ENCODE results near the gene NFKBIA.

NFKBIA gene

DNA sequence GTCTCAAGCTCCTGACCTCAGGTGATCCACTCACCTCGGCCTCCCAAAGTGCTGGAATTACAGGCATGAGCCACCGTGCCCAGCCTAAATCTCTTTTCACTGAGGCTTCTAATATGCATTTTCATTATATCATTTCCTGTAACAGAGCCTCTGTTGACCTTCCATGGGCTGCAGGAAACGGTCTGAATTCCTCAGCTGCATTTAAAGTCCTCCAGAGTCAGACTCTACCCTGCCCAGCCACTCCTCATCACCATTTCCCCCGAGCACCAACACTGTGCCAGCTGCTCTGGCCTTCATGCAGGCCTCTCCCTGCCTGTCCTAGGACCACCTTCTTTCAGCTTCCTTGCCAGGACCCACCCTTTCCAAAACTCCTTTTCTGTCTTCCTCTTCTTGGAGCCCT is 9.8 kb upstream of the NFKBIA start:
- Histone ChIP-seq H3K27ac (no peak overlapping the region), H3K4me3 (no peak overlapping the region), H3K36me3 (ENCODE audit: insufficient read depth, low read length) (no peaks in the 10 kb centered on the region), H3K9ac (ENCODE audit: insufficient read length) (no peak overlapping the region), H3K9me3 (ENCODE audit: low read depth, low read length) (no peaks in the 10 kb centered on the region)
- TF ChIP-seq POLR2AphosphoS5 (IDR thresholded peaks at IDR 0.05; ENCODE audit: borderline replicate concordance, low read depth, low read length) = no peak
- DNase-seq (ENCODE audit: low read depth, low spot score) = no peak

DNA sequence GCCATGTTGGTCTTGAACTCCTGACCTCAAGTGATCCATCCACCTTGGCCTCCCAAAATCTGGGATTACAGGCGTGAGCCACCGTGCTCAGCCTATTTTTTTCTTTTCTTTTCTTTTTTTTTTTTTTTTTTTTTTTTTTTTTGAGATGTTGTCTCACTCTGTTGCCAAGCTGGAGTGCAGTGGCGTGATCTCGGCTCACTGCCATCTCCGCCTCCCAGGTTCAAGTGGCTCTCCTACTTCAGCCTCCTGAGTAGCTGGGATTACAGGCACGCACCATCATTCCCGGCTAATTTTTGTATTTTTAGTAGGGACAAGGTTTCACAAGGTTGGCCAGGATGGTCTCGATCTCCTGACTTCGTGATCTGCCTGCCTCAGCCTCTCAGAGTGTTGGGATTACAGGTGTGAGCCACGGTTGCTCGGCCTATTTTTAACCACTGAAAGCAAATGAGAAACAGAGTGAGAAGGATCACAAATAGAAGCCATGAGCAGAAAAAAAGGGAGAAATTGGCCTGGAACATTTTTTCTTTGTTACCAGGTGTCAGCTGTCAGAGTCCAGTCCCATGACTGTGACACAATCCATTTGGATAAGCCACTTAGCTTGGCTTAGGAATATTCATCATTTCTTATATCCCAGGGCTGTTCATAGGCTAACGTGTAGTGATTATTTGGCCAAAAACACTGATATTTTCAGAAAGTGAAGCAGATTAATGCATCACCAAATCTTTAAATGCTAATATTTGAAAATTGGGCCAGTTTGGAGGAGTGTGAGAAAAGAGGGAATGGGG is 7.9 kb upstream of the NFKBIA start:
- Histone ChIP-seq H3K4me3 (no peak overlapping the region), H3K9ac (ENCODE audit: insufficient read length) (no peak overlapping the region), H3K9me3 (ENCODE audit: low read depth, low read length) (no peaks in the 10 kb centered on the region), H3K36me3 (ENCODE audit: insufficient read depth, low read length) (no peaks in the 10 kb centered on the region), H3K27ac (no peak overlapping the region)
- no peak for DNase-seq (ENCODE audit: low read depth, low spot score)
- TF ChIP-seq EZH2 (IDR thresholded peaks at IDR 0.05) (no peak), FOXP2 (optimal IDR thresholded peaks at IDR 0.05; ENCODE audit: control extremely low read depth, extremely low read length, insufficient read depth) (no peak), POLR2AphosphoS5 (IDR thresholded peaks at IDR 0.05; ENCODE audit: borderline replicate concordance, low read depth, low read length) (no peak)

DNA sequence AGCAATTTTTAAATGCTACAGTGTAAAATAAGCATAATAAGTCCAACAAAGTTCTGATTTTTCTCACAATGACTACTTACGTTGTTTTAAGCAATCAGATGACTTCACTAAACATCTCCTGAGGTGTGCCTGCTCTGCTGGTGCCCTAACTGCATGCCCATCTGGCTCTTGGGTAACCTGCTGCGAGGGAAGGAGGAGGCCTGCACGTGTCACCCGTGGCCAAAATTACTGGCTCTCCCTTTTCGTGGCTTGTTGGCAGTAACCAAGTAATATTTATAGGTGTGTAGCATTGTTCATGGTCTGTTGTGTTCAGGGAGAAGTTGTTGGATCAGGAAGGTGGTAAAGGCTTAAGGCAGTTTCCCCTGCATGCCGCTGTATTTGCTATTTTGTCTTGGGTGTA is 6.3 kb upstream of the NFKBIA start:
- H3K9ac ChIP-seq (ENCODE audit: insufficient read length) = no peak overlapping the region
- TF ChIP-seq POLR2AphosphoS5 (IDR thresholded peaks at IDR 0.05; ENCODE audit: borderline replicate concordance, low read depth, low read length) = no peak
- no peak for TF ChIP-seq EZH2 (IDR thresholded peaks at IDR 0.05)
- no peak for TF ChIP-seq FOXP2 (optimal IDR thresholded peaks at IDR 0.05; ENCODE audit: control extremely low read depth, extremely low read length, insufficient read depth)
- no peaks in the 10 kb centered on the region for H3K9me3 ChIP-seq (ENCODE audit: low read depth, low read length)
- H3K27ac ChIP-seq = no peak overlapping the region
- H3K36me3 ChIP-seq (ENCODE audit: insufficient read depth, low read length) = no peaks in the 10 kb centered on the region
- DNase-seq (ENCODE audit: low read depth, low spot score) = no peak
- no peak overlapping the region for H3K4me3 ChIP-seq

DNA sequence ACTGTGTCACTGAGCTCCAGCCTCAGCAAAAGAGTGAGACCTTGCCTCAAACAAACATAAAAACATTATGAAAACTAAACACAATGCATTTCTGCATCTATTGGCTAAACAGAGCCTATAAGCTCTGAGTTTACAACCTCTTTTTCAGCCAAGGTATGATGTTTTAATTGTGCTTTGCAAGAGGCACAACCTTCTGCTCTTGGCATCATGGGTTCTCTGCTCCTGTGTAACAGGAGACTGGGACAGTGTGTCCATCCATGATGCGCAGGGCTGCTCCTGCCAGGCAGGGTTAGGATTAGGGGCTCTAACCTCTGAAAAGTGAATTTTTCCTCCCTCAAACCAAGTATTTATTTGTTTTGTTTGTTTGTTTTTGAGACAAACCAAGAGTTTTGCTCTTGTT is 5.0 kb upstream of the NFKBIA start:
- Histone ChIP-seq H3K4me3 (no peak overlapping the region), H3K9ac (ENCODE audit: insufficient read length) (no peak overlapping the region), H3K36me3 (ENCODE audit: insufficient read depth, low read length) (no peaks in the 10 kb centered on the region), H3K9me3 (ENCODE audit: low read depth, low read length) (no peaks in the 10 kb centered on the region), H3K27ac (no peak overlapping the region)
- DNase-seq (ENCODE audit: low read depth, low spot score) = no peak
- TF ChIP-seq POLR2AphosphoS5 (IDR thresholded peaks at IDR 0.05; ENCODE audit: borderline replicate concordance, low read depth, low read length) (no peak), EZH2 (IDR thresholded peaks at IDR 0.05) (no peak), FOXP2 (optimal IDR thresholded peaks at IDR 0.05; ENCODE audit: control extremely low read depth, extremely low read length, insufficient read depth) (no peak)

DNA sequence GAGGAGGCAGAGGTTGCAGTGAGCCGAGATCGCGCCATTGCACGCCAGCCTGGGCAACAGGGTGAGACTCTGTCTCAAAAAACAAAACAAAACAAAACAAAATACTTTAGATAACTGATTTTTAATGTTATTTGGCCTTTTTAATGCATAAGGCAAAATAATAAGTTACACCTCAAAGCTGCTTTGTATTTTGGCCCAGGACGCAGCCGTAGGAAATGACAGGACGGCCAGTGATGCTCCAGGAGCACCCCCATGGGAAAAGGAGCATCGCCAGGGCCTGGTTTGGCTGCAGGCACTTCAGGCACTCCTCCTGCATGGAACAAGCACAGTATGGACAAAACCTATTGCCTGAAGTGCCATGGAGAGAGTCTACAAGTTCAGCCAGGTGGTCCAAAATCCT is 3.5 kb upstream of the NFKBIA start:
- no peaks in the 10 kb centered on the region for H3K9me3 ChIP-seq (ENCODE audit: low read depth, low read length)
- H3K27ac ChIP-seq = no peak overlapping the region
- peaks cover 7% of the 10 kb centered on the region for H3K36me3 ChIP-seq (ENCODE audit: insufficient read depth, low read length)
- H3K9ac ChIP-seq (ENCODE audit: insufficient read length) = no peak overlapping the region
- no peak overlapping the region for H3K4me3 ChIP-seq
- TF ChIP-seq POLR2AphosphoS5 (IDR thresholded peaks at IDR 0.05; ENCODE audit: borderline replicate concordance, low read depth, low read length) (no peak), EZH2 (IDR thresholded peaks at IDR 0.05) (no peak), FOXP2 (optimal IDR thresholded peaks at IDR 0.05; ENCODE audit: control extremely low read depth, extremely low read length, insufficient read depth) (no peak)
- no peak for DNase-seq (ENCODE audit: low read depth, low spot score)

DNA sequence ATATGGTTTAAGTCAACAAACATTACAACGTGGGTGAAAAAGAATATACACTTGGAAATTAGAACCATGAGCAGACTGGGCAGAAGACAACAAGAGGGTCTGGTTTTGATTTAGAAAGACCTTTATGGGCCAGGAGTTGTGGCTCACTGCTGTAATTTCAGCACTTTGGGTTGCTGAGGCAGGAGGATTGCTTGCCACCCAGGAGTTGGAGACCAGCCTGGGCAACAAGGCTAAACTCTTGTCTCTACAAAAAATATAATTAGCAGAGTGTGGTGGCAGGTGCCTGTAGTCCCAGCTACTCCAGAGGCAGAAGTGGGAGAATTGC is 2.7 kb upstream of the NFKBIA start:
- no peak overlapping the region for H3K9ac ChIP-seq (ENCODE audit: insufficient read length)
- H3K27ac ChIP-seq = no peak overlapping the region
- no peak for DNase-seq (ENCODE audit: low read depth, low spot score)
- TF ChIP-seq POLR2AphosphoS5 (IDR thresholded peaks at IDR 0.05; ENCODE audit: borderline replicate concordance, low read depth, low read length) (no peak), FOXP2 (optimal IDR thresholded peaks at IDR 0.05; ENCODE audit: control extremely low read depth, extremely low read length, insufficient read depth) (no peak), EZH2 (IDR thresholded peaks at IDR 0.05) (no peak)
- no peaks in the 10 kb centered on the region for H3K9me3 ChIP-seq (ENCODE audit: low read depth, low read length)
- no peak overlapping the region for H3K4me3 ChIP-seq
- peaks cover 15% of the 10 kb centered on the region for H3K36me3 ChIP-seq (ENCODE audit: insufficient read depth, low read length)

DNA sequence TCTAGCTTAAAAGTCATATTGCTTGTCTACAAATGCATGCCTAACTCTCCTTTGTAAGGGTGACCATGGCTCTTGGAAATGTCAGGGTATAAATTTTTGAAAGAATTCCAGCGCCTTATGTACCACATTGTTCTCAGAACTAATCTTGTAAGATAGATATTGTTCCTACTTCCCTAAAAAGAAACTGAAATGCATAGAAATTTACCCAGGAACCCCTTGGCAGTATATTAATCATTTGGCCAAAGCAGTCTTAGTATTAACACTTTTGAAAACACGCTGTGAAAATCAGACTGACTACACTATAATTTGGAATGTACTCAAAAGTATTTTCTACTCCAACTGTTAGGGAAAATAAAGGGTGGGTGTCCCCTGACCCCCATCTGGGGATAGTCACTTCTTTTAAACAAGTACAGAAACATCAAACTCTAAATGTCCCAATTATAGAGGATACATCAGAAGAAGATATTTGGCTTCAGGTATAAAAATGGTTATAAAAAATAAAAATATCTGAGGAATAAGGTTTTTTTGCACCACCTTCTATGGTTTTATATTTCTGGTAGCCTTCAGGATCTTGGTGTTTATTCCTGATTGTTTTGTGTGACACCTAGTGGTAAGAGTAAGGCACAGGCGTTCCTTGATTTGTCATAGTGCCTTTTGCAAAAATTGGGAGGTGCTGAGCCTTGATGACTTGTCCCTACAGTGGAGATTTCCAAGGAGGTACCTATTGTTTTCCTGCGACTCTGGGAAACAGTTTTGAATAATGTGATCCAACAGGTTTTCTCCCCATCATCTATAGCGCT is 2.2 kb upstream of the NFKBIA start:
- H3K9me3 ChIP-seq (ENCODE audit: low read depth, low read length) = no peaks in the 10 kb centered on the region
- no peak for TF ChIP-seq EZH2 (IDR thresholded peaks at IDR 0.05)
- TF ChIP-seq POLR2AphosphoS5 (IDR thresholded peaks at IDR 0.05; ENCODE audit: borderline replicate concordance, low read depth, low read length) = no peak
- TF ChIP-seq FOXP2 (optimal IDR thresholded peaks at IDR 0.05; ENCODE audit: control extremely low read depth, extremely low read length, insufficient read depth) = no peak
- no peak for DNase-seq (ENCODE audit: low read depth, low spot score)
- H3K4me3 ChIP-seq = peak overlapping the region; percentile 98
- peak overlapping the region; percentile 35 for H3K27ac ChIP-seq
- no peak overlapping the region for H3K9ac ChIP-seq (ENCODE audit: insufficient read length)
- peaks cover 20% of the 10 kb centered on the region for H3K36me3 ChIP-seq (ENCODE audit: insufficient read depth, low read length)

DNA sequence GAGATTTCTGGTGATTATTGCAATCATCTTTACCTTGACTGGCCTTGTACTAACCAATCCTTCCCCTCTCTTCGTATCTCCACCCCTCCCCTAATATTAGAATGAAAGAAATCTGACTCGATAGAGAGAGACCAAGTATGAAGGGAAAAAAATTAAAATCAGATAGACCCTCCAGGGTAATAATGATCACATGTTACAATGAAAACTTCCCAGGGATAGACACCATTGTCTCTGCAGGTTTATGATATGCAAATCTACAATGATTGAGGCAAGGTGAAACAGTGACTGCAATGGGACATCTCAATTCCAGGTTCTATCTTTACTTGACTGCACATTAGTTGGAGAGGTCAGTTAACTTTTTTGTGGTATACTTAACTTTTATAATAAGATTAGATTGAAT is 1.5 kb upstream of the NFKBIA start:
- DNase-seq (ENCODE audit: low read depth, low spot score) = no peak
- Histone ChIP-seq H3K9me3 (ENCODE audit: low read depth, low read length) (no peaks in the 10 kb centered on the region), H3K9ac (ENCODE audit: insufficient read length) (no peak overlapping the region), H3K36me3 (ENCODE audit: insufficient read depth, low read length) (peaks cover 26% of the 10 kb centered on the region), H3K27ac (peak overlapping the region; percentile 35), H3K4me3 (peak overlapping the region; percentile 98)
- TF ChIP-seq EZH2 (IDR thresholded peaks at IDR 0.05) (no peak), FOXP2 (optimal IDR thresholded peaks at IDR 0.05; ENCODE audit: control extremely low read depth, extremely low read length, insufficient read depth) (no peak), POLR2AphosphoS5 (IDR thresholded peaks at IDR 0.05; ENCODE audit: borderline replicate concordance, low read depth, low read length) (no peak)
